ENCODE results near the gene NRROS. TPM values are rescaled to one million over a fixed set of nuclear protein-coding genes. Genes with fewer than 3 reads are reported as not detected.

Gene NRROS
- total and polyA plus RNA-seq, 2 of the 13 experiments (the other 11 are each of a cell fraction or from before 2014, with no cell fraction given), result not detected

- Histone ChIP-seq H2AFZ (ENCODE audit: low read length) (no peak overlapping the region), H3K9me3 (ENCODE audit: low read length) (no peaks in the 10 kb centered on the region), H3K27me3 (ENCODE audit: control insufficient read depth in 1 of 2, insufficient read depth in 2 of 2, low read length in 2 of 2) (peaks cover 0 to 4% of the 10 kb centered on the region in 2 experiments; a peak in 1 of 5 replicates), H3K9ac (ENCODE audit: insufficient read depth, low read depth, low read length) (no peak overlapping the region), H3K4me2 (ENCODE audit: low read depth, low read length) (no peak overlapping the region), H3K27ac (ENCODE audit: extremely low read length, insufficient read depth, low read length) (no peak overlapping the region), H3K79me2 (ENCODE audit: insufficient read depth, low read length) (no peaks in the 10 kb centered on the region), H3K4me3 (replicated peaks in 1 of 3; ENCODE audit: insufficient read depth in 1 of 3, low read depth in 2 of 3, low read length in 3 of 3) (no peak overlapping the region), H4K20me1 (ENCODE audit: insufficient read depth, low read length) (no peaks in the 10 kb centered on the region), H3K4me1 (ENCODE audit: insufficient read depth, low read length) (0 out of 2 replicates have a peak, but pooled peaks cover 6% of the 10 kb centered on the region), H3K36me3 (replicated peaks in 1 of 2; ENCODE audit: control insufficient read depth in 1 of 2, insufficient read depth in 2 of 2, low read length in 2 of 2) (no peaks in the 10 kb centered on the region)
- ChIA-PET POLR2A (no interaction called here), CTCF (ENCODE audit: low intra/inter-chr PET ratio, low total read pairs) (no interaction called here)
- intact Hi-C loops (cut with micrococcal nuclease; ENCODE audit: unreplicated experiment), result no loop called here
- TF ChIP-seq KAT8 (CRISPR knock-in tag; IDR thresholded peaks at IDR 0.05) (no peak), ZNF530 (CRISPR knock-in tag; IDR thresholded peaks at IDR 0.05; ENCODE audit: low read depth) (no peak), SP140L (CRISPR knock-in tag; IDR thresholded peaks at IDR 0.05; ENCODE audit: borderline replicate concordance) (no peak)
- in situ Hi-C loops (cut with HindIII; ENCODE audit: extremely low pct_ligation_motif_present, low pct_unique_long_range_greater_than_20kb), result no loop called here
- FAIRE-seq (no peak), DNase-seq (ENCODE audit: low spot score) (no peak), ATAC-seq (no peak)
- no TSS peak for BruUV-seq (replicated peaks)
- WGBS (ENCODE audit: low lambda C conversion rate), result 0% methylated on average over 1 of the region's 1 CpG
Observed at GRCh38 chr3:196677931-196678330, 38.4 kb downstream of the NRROS start.

- Histone ChIP-seq H2AFZ (ENCODE audit: low read length) (no peak overlapping the region), H3K4me1 (ENCODE audit: insufficient read depth, low read length) (peaks cover 11% of the 10 kb centered on the region; the same call in 1 of the 2 replicates), H3K9ac (ENCODE audit: insufficient read depth, low read depth, low read length) (no peak overlapping the region), H3K79me2 (ENCODE audit: insufficient read depth, low read length) (no peaks in the 10 kb centered on the region), H3K27ac (ENCODE audit: extremely low read length, insufficient read depth, low read length) (no peak overlapping the region), H3K36me3 (replicated peaks in 1 of 2; ENCODE audit: control insufficient read depth in 1 of 2, insufficient read depth in 2 of 2, low read length in 2 of 2) (no peaks in the 10 kb centered on the region), H3K4me3 (replicated peaks in 1 of 3; ENCODE audit: insufficient read depth in 1 of 3, low read depth in 2 of 3, low read length in 3 of 3) (peak overlapping the region in 1 of 3 experiments; percentile 26; a peak in 2 of 6 replicates), H3K4me2 (ENCODE audit: low read depth, low read length) (peak overlapping the region; percentile 59), H3K9me3 (ENCODE audit: low read length) (no peaks in the 10 kb centered on the region), H4K20me1 (ENCODE audit: insufficient read depth, low read length) (no peaks in the 10 kb centered on the region), H3K27me3 (ENCODE audit: control insufficient read depth in 1 of 2, insufficient read depth in 2 of 2, low read length in 2 of 2) (peaks cover 0 to 9% of the 10 kb centered on the region in 2 experiments; a peak in 1 of 5 replicates)
- intact Hi-C loops (cut with micrococcal nuclease; ENCODE audit: unreplicated experiment), result loop anchor here (1.0 kb wide), 1 partner anchor 75 kb away; no protein-coding TSS in a partner anchor
- FAIRE-seq (peak; percentile 79), ATAC-seq (peak; percentile 76), DNase-seq (ENCODE audit: low spot score) (peak; percentile 35)
- in situ Hi-C loops (cut with HindIII; ENCODE audit: extremely low pct_ligation_motif_present, low pct_unique_long_range_greater_than_20kb), result loop anchor here (5.0 to 10.0 kb wide), 2 partner anchors 77 to 150 kb away; no protein-coding TSS in a partner anchor
- POLR2A ChIA-PET, result no interaction called here
- CTCF ChIA-PET (ENCODE audit: low intra/inter-chr PET ratio, low total read pairs), result interaction anchor here (2.5 kb wide), 1 partner anchor 76 kb away, joined by 59 read pairs; no protein-coding TSS in a partner anchor
- BruUV-seq (replicated peaks), result no TSS peak
- 13% methylated on average over 23 of the region's 24 CpGs for WGBS (ENCODE audit: low lambda C conversion rate)
- TF ChIP-seq SRF (IDR thresholded peaks at IDR 0.05; ENCODE audit: low read depth, low read length) (0 out of 2 replicates have a peak, but pooled peaks have one; percentile 9), ZXDC (CRISPR knock-in tag; IDR thresholded peaks at IDR 0.05) (no peak), HNRNPUL1 (IDR thresholded peaks at IDR 0.05; ENCODE audit: low read depth, low read length) (no peak), HNF4G (IDR thresholded peaks at IDR 0.05; ENCODE audit: borderline replicate concordance, low read depth, low read length) (no peak), HNF4G (CRISPR knock-in tag; IDR thresholded peaks at IDR 0.05; ENCODE audit: borderline replicate concordance, low read depth) (no peak)
Observed at GRCh38 chr3:196684548-196685407, 45.3 kb downstream of the NRROS start.

Measured in HepG2 (cell line).